M059J (cell line): ENCODE results near the gene FSTL3. TPM values are rescaled to one million over a fixed set of nuclear protein-coding genes. Genes with fewer than 3 reads are reported as not detected.
"Not testable (repeated sequence)": the region's sequence is repeated elsewhere in the genome, so short reads cannot be mapped to it uniquely, and the experiment has no call there.

Experiments used
- DNase-seq: peaks from one replicate; pipeline ENCODE4 v3.0.0-alpha.2; 2012; ENCODE audit warnings: low read depth
- total RNA-seq: library from RNA; depleted of rRNA; stranded (reverse); fragments of >200 nt; shearing (Covaris generic); gene quantifications from 2 replicates; pipeline ENCODE4 v1.2.3, GENCODE V29; 2014; rRNA removed

The FSTL3 gene
- 29.7 and 59.0 TPM in 2 replicates for total RNA-seq

GRCh38 chr19:676339-677105, at the start of gene FSTL3:
FSTL3 (plus strand) TSS chr19:676392; CDS start chr19:676424, 32 bp downstream.
- peak; percentile 34 for DNase-seq

- DNase-seq: not testable (repeated sequence)
Observed at GRCh38 chr19:626566-626965, 49.6 kb upstream of the FSTL3 start.

DNA sequence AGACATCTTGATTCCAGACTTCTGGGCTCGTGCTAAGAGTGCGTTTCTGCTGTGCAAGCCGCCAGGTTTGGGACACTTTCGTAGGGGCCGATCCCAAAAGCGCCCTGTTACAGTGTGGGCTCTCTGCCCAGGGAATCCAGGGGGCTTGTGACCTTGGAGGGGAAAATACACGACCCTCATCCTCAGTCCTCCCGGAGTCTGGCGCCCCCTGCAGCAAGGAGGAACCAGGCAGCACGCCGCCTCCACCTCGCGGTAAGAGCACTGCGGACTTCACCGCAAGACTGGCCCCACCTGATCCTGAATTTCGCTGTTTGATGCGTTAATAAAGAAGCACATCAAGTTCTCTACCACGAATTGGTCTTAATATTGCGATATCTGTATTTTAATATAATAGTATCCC, 48.0 kb upstream of the FSTL3 start:
- no peak for DNase-seq

- not testable (repeated sequence) for DNase-seq
Observed at GRCh38 chr19:629515-629914, 46.7 kb upstream of the FSTL3 start.

DNA sequence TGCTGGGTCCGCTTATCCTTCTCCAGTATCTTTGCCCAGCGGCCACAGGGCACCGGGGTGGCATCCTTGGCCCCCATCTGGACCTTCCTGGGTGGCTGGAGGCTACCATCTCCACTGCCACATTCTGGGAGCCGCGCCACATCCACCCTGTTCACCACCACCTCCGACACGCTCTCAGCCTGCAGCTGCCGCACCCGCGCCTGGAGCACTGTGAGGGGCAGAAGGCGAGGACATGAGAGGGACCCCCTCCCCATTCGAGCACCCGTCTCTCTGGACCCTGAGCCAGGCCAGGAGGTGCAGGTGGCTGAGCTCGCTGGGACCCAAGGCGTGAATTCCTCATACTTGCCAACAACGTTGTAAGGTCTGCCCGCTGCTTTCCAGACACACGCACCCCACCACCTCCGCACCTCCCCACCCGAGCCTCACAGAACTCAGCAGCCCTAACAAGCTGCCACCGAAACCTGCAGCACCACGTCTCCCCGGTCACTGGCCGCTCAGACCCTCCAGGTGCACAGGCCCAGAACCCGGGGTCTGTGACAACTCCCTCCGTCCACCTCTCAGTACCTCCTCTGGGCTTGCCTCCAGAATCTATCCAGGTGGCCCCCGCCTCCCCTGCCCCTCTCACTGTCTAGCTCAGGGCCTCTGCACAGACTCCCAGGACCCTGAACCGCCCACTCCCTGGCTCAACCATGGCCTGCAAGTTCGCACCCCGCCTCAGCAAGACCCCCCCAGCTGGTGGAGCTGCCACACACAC, 46.1 kb upstream of the FSTL3 start:
- no peak for DNase-seq

DNA sequence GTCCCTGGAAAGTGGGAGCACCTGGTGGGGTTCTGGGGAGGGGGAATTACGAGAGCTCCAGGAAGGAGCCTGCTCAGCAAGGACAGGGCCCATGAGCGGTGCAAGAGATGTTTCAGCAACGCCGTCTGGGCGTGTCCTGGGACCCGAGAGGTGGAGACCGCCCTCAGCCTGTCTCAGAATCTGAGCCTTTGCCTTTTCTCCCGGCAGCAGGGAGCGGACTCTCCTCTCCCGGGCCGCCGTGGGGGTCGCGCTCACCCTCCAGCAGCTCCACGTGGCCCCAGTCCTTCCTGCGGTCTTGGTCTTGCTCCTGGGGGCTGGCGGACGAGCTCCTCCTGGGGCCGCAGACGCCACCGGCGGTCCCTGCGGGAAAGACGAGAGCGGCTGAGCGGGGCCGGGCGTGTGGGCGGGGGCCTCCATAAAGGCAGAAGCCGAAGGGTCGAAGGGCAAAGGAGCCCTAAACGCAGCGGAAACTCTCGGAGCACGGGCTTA, 43.6 kb upstream of the FSTL3 start:
- DNase-seq: no peak

GRCh38 chr19:633068-633785, 43.0 kb upstream of the FSTL3 start, which contains the start of gene POLRMT:
POLRMT (minus strand) TSS chr19:633537; CDS start chr19:633512, 25 bp downstream.
- peak; percentile 97 for DNase-seq

DNA sequence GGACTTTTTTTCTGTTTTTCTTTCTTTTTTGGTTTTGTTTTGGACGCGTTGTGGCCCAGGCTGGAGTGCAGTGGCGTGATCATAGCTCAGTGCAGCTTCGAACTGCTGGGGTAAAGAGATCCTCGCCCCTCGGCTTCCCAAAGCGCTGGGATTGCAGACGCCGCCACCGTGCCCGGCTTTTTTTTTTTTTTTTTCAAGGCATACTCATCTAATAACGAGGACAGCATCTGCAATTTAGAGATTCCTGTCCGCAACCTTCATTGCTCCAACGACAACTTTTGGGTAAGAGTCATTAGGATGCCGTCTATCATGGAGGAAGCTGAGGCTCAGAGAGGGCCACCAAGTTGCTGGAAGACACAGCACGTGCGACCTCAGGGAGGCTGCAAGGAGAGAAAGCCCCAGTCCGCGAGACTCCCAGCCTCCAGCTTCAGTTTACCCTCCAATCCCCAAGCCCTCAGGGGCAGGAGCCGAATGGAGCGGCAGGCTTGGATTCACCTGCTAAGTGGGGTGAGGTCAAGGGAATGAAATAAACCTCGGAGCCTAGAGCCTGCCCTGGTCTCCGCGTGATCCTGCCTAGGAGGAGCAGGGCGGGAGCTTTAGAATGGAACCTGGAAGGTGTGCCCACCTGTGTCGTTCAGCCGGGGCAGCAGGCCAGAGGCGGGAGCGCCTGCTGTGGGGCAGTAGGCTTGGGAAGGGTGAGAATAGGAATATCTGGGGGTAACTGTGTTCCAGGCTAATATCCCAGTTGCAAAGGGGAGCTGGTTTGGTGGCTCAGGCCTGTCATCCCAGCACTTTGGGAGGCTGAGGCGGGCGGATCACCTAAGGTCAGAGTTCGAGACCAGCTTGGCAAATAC, 42.2 kb upstream of the FSTL3 start:
- DNase-seq: no peak

DNA sequence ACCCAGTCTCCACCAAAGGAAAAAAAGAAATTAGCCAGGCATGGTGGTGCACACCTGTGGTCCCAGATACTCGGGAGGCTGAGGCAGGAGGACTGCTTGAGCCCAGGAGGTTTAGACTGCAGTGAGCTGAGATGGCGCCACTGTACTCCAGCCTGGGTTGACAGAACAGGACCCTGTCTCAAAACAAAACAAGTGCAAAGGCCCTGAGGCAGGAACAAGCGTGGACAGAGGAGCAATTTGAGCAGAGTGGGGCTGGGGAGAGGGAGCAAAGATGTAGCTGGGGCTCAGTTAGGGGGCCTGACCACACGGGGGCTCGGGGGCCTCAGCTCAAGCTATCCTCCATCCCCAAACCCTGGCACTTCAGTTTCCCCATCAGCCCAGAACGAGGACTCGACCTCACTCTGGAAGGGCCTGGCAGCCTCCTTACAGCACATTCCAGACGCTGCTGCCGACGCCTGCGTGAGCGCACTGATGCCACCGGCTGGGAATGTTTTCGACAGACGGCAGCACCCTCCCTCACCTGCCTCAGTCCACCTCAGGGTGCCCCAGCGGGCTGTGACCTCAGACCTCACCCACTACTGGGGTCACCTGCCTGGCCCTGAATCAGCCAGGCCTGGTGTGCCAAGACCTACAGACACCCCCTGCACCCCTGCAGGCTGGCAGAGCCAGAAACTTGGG, 41.1 kb upstream of the FSTL3 start:
- DNase-seq: no peak

DNA sequence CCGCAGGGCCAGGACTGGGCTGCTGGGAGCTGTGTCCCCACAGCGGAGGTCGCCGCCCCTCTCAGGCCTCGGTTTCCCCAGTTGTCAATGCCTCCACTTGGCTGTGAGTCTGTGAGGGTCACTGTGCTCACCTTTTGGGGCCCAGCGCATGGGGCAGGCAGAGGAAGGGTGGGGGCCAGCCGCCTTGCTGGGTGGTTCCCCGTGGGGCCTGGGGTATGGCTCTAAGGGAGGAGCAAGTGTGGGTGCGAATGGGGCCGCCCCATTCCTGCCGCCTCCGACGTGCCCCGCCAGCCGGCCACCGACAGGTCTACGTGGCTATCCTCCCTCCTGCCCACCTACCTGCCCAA, 37.3 kb upstream of the FSTL3 start:
- DNase-seq: no peak

DNA sequence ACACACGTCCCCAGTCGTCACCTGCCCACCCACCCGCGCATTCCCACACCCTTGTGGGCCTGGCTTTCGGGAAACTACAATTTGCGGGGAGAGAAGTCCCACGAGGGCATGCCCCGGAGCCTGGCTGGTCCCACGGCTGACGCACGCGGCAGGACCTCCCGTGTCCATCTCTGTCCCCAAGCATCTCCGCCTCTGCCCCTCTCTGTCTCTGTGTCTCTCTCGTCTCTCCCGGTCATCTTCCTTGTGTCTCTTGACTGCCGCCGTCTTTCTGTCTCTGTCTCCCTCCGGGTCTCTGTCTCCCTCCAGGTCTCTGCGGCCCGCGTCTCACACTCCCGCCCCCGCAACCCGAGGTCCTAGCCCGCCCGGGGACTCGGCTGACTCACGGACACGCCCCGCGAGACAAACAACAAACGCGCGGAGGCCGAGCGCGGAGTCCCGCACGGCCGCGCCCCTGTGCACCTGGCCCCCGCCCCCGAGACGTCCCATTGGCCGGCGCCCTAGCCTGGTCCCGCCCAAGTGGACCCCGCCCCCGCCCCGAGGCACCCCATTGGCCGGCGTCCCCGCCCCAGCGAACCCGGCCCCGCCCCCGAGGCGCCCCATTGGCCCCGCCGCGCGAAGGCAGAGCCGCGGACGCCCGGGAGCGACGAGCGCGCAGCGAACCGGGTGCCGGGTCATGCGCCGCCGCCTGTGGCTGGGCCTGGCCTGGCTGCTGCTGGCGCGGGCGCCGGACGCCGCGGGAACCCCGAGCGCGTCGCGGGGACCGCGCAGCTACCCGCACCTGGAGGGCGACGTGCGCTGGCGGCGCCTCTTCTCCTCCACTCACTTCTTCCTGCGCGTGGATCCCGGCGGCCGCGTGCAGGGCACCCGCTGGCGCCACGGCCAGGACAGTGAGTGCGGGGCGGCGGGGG, 36.7 kb upstream of the FSTL3 start, which contains the start of gene FGF22:
TSS of gene FGF22 (plus strand) at position 627 of the 908 bp plus-strand sequence. CDS start at position 674, 47 bp downstream.
- DNase-seq: peak; percentile 79

DNA sequence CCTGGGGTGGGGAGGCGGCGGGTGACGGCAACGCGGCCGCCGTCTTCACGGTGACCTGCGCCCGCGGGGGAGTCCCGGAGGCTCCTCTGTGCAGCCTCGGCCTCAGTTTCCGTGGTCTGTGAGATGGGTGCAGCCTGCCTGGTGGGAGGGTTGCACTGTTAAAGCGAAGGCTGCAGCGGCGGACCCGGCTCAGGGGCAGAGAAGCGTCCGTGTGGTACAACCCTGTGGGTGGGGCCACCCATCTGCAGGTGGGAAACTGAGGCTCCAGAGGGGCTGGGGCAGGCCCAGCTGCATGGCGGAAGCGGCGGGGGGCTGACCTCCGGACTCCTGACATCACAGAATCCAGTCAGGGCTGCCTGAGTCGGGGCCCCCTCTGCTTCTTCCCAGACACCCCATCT, 36.0 kb upstream of the FSTL3 start:
- DNase-seq: no peak

GRCh38 chr19:640606-641189, 35.5 kb upstream of the FSTL3 start:
- no peak for DNase-seq

GRCh38 chr19:641702-642101, 34.5 kb upstream of the FSTL3 start:
- DNase-seq: no peak

DNA sequence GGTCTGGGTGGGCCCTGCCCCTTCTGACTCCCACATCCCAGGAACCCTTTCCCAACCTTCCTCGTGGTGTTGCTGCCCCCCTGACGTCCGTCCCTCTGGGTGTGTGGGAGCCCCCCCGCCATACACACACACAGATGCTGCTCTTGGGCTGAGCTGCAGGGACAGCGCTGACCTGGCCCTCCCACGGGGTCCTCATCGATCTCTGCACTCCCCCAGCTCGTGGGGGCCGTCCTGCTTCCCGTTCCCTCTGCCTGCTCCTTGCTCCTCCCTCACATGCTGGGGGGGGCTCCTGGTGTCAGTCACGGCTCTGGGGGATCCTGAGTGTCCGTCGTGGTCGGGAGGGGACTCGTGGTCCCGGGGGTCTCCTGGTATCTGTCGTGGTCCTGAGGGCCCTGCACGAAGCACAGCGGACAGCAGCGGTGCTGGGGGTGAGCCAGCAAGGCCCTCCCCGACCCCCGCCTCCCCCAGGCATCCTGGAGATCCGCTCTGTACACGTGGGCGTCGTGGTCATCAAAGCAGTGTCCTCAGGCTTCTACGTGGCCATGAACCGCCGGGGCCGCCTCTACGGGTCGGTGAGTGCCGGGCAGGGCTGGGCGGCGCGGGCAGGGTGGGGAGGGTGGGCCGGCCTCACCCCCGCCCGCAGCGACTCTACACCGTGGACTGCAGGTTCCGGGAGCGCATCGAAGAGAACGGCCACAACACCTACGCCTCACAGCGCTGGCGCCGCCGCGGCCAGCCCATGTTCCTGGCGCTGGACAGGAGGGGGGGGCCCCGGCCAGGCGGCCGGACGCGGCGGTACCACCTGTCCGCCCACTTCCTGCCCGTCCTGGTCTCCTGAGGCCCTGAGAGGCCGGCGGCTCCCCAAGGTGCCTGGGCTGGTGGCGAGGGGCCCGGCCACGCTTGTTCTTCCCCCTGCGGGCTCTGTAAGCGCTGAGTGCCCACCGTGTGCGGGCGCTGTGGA, 33.1 kb upstream of the FSTL3 start:
- DNase-seq: no peak

DNA sequence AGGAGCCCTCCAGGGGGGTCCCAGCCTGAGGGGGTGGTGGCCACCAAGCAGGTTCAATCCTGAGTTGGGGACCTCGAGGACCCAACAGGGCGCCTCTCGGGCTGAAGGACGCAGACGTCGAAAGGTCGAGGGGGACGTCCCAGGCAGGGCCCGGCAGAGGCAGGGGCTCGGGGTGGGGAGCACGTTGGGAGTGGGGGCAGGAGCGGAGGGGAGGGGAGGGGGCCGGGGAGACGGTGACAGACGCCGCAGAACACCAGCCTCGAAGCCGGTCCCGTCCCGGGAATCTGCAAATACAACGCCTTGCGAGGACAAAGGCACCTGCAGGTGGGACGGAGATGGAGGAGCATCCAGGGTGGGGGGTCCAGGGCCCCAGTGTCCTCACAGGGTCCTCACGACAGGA, 32.5 kb upstream of the FSTL3 start:
- no peak for DNase-seq

DNA sequence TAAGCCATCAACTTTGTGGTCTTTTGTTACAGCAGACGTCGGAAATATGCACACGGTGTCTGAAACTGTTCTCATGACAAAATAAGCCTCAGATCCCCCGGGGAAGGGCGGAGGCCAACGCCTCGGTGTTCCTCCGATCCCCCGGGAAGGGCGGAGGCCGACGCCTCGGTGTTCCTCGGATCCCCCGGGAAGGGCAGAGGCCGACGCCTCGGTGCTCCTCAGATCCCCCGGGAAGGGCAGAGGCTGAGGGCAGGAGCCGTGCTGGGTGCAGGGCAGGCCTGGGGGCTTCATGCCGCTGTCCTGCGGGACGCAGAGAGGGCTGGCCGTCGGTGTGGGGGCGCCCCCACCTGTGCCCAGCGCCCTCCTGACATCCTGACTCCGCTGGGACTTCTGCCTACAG, 31.8 kb upstream of the FSTL3 start:
- no peak for DNase-seq

GRCh38 chr19:644789-645188, 31.4 kb upstream of the FSTL3 start:
- no peak for DNase-seq
